Tibial nerve (tissue), 3 donors: ENCODE results near the gene SLC25A11.
"Not testable (repeated sequence)": the region's sequence is repeated elsewhere in the genome, so short reads cannot be mapped to it uniquely, and the experiment has no call there.

Source experiments
- POLR2A ChIP-seq, 2 donors: fragments of 450-650 bp; IDR thresholded peaks; one replicate each; pipeline ENCODE4 v1.6.1; 2017; ENCODE audit warnings: antibody characterized with exemption in 2 of 2, mild to moderate bottlenecking in 2 of 2, moderate library complexity in 2 of 2
- TF ChIP-seq, protein P1 (sequence below), 5 experiments: fragments of 200-600 bp in 3 of 5; fragments of 450-650 bp in 2 of 5; sonication (generic) in 3 of 5; IDR thresholded peaks; one replicate each; pipeline ENCODE4 v1.5.1; 2016 to 2019; ENCODE audit warnings: antibody characterized with exemption in 5 of 5, mild to moderate bottlenecking in 3 of 5, moderate library complexity in 2 of 5

DNA sequence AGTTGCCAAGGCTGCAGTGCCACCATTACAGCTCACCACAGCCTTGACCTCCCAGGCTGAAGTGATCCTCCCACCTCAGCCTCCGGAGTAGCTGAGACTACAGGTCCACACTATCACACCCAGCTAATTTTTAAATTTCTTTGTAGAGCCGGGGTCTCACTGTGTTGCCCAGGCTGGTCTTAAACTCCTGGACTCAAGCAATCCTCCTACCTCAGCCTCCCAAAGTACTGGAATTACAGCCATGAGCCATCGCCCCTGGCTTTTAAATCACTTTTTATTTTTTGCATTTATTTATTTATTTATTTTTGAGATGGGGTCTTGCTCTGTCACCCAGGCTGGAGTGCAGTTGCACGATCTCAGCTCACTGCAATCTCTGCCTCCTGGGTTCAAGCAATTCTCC is 25.3 kb downstream of the SLC25A11 start:
- not testable (repeated sequence) for TF ChIP-seq POLR2A (IDR thresholded peaks at IDR 0.05)
- TF ChIP-seq, protein P1, sequence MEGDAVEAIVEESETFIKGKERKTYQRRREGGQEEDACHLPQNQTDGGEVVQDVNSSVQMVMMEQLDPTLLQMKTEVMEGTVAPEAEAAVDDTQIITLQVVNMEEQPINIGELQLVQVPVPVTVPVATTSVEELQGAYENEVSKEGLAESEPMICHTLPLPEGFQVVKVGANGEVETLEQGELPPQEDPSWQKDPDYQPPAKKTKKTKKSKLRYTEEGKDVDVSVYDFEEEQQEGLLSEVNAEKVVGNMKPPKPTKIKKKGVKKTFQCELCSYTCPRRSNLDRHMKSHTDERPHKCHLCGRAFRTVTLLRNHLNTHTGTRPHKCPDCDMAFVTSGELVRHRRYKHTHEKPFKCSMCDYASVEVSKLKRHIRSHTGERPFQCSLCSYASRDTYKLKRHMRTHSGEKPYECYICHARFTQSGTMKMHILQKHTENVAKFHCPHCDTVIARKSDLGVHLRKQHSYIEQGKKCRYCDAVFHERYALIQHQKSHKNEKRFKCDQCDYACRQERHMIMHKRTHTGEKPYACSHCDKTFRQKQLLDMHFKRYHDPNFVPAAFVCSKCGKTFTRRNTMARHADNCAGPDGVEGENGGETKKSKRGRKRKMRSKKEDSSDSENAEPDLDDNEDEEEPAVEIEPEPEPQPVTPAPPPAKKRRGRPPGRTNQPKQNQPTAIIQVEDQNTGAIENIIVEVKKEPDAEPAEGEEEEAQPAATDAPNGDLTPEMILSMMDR (IDR thresholded peaks at IDR 0.05): not testable (repeated sequence)
